PC-9 (cell line): Measurements from ENCODE around the gene OAT. TPM values are rescaled to one million over a fixed set of nuclear protein-coding genes. Genes with fewer than 3 reads are reported as not detected.
"Not testable (repeated sequence)": the region's sequence is repeated elsewhere in the genome, so short reads cannot be mapped to it uniquely, and the experiment has no call there.

ENCODE experiments used
- BruUV-seq: library from RNA; stranded (reverse); fragments of 400-500 nt; replicated peaks from 2 replicates; lab custom pipeline; 2021; lab: Mats Ljungman, UMichigan
- CTCF ChIA-PET: fragments of 300-600 bp; sonication (Branson Sonifier 250); formaldehyde crosslinking; loops from one replicate; lab custom pipeline; 2022; ENCODE audit warnings: antibody characterized with exemption; lab: Charles Lee
- POLR2A ChIA-PET: fragments of 300-600 bp; sonication (Branson Sonifier 250); formaldehyde crosslinking; loops from one replicate; lab custom pipeline; 2022; ENCODE audit warnings: antibody characterized with exemption; ENCODE audit not compliant: unreplicated experiment; lab: Charles Lee
- DNase-seq, 2 experiments: peaks; one replicate each; pipeline versions ENCODE4 v3.0.0 to v3.0.0-alpha.2; 2015 to 2022; ENCODE audit warnings: mixed read lengths in 1 of 2
- H2AFZ ChIP-seq: fragments of 200-600 bp; sonication (generic); 2 replicates; pipeline ENCODE4 v1.8.1; 2017; ENCODE audit warnings: antibody characterized with exemption
- H3F3A ChIP-seq: fragments of 200-600 bp; sonication (generic); 2 replicates; pipeline ENCODE4 v1.8.1; 2017; ENCODE audit warnings: antibody characterized with exemption, mild to moderate bottlenecking, low read depth; ENCODE audit not compliant: insufficient read depth
- H3K27ac ChIP-seq: fragments of 200-600 bp; sonication (generic); 2 replicates; pipeline ENCODE4 v1.6.1; 2016; ENCODE audit warnings: mixed run types
- H3K27me3 ChIP-seq: fragments of 200-600 bp; sonication (generic); 2 replicates; pipeline ENCODE4 v1.6.1; 2016; ENCODE audit warnings: low read depth, mixed run types; ENCODE audit not compliant: insufficient read depth
- H3K36me3 ChIP-seq: fragments of 200-600 bp; sonication (generic); 2 replicates; pipeline ENCODE4 v1.6.1; 2016; ENCODE audit warnings: low read depth, mixed run types
- H3K4me1 ChIP-seq: fragments of 200-600 bp; sonication (generic); replicated peaks from 2 replicates; pipeline ENCODE4 v1.6.1; 2016; ENCODE audit warnings: mixed run types; ENCODE audit not compliant: insufficient read depth
- H3K4me2 ChIP-seq: fragments of 200-600 bp; sonication (generic); 2 replicates; pipeline ENCODE4 v1.6.1; 2017; ENCODE audit warnings: mixed run types
- H3K4me3 ChIP-seq: fragments of 200-600 bp; sonication (generic); 2 replicates; pipeline ENCODE4 v1.6.1; 2016; ENCODE audit warnings: mixed run types
- H3K79me2 ChIP-seq: fragments of 200-600 bp; sonication (generic); 2 replicates; pipeline ENCODE4 v1.6.1; 2017; ENCODE audit warnings: low read depth, mixed run types
- H3K9me2 ChIP-seq: fragments of 200-600 bp; sonication (generic); 2 replicates; pipeline ENCODE4 v1.8.1; 2017; ENCODE audit warnings: mild to moderate bottlenecking; ENCODE audit not compliant: insufficient read depth
- H3K9me3 ChIP-seq: fragments of 200-600 bp; sonication (generic); 2 replicates; pipeline ENCODE4 v1.8.1; 2016; ENCODE audit warnings: low read depth; ENCODE audit not compliant: insufficient read depth
- H4K20me1 ChIP-seq: fragments of 200-600 bp; sonication (generic); 2 replicates; pipeline ENCODE4 v1.8.1; 2017; ENCODE audit not compliant: insufficient read depth
- EZH2 ChIP-seq: fragments of 200-600 bp; sonication (generic); IDR thresholded peaks from 2 replicates; pipeline ENCODE4 v1.8.0; 2017; ENCODE audit warnings: antibody characterized with exemption, low read depth
- intact Hi-C: fragments of 100-400 bp; cut with micrococcal nuclease; formaldehyde crosslinking; loops from one replicate; pipeline ENCODE4 v1.10.0; 2022; ENCODE audit not compliant: unreplicated experiment
- total RNA-seq: library from RNA; stranded (reverse); gene quantifications from 2 replicates; pipeline ENCODE4 v1.2.3, GENCODE V29; 2021
- TF ChIP-seq, protein P1 (sequence below): fragments of 200-600 bp; sonication (generic); conservative IDR thresholded peaks from 2 replicates; pipeline ENCODE4 v1.6.1; 2017; ENCODE audit warnings: mixed run types, antibody characterized with exemption, mild to moderate bottlenecking, moderate library complexity

OAT gene
- total RNA-seq, 1 experiment from 2014 or later, result 130 TPM

DNA sequence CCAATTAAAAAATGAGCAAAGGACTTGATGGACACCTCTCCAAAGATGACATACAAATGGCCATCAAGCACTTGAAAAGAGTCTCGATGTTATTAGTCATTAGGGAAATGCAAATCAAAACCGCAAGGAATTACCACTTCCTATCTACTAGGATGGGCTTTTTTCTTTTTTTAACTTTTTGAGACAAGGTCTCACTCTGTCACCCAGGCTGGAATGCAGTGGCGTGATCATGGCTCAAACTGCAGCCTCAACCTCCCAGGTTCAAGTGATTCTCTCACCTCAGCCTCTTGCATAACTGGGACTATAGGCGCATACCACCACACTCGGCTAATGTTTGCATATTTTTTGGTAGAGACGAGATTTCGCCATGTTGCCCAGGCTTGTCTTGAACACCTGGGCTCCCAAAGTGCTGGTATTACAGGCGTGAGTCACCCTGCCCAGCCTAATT, 17.5 kb upstream of the OAT start:
- Histone ChIP-seq H3K4me1 (peaks cover 32% of the 10 kb centered on the region), H3K79me2 (no peaks in the 10 kb centered on the region), H3K4me2 (no peak overlapping the region), H4K20me1 (no peaks in the 10 kb centered on the region), H3K27me3 (no peaks in the 10 kb centered on the region), H3K9me2 (no peaks in the 10 kb centered on the region), H2AFZ (no peak overlapping the region), H3K27ac (peak overlapping the region; percentile 68), H3K9me3 (no peaks in the 10 kb centered on the region), H3K36me3 (no peaks in the 10 kb centered on the region), H3K4me3 (no peak overlapping the region), H3F3A (peaks cover 36% of the 10 kb centered on the region)
- ChIA-PET CTCF (interaction anchor here (0.6 kb wide), 1 partner anchor 482 kb away, joined by 6 read pairs; no protein-coding TSS in a partner anchor), POLR2A (no interaction called here)
- intact Hi-C loops, result no loop called here
- no TSS peak for BruUV-seq
- DNase-seq, result peak; percentile 41 to 84
- TF ChIP-seq, protein P1, sequence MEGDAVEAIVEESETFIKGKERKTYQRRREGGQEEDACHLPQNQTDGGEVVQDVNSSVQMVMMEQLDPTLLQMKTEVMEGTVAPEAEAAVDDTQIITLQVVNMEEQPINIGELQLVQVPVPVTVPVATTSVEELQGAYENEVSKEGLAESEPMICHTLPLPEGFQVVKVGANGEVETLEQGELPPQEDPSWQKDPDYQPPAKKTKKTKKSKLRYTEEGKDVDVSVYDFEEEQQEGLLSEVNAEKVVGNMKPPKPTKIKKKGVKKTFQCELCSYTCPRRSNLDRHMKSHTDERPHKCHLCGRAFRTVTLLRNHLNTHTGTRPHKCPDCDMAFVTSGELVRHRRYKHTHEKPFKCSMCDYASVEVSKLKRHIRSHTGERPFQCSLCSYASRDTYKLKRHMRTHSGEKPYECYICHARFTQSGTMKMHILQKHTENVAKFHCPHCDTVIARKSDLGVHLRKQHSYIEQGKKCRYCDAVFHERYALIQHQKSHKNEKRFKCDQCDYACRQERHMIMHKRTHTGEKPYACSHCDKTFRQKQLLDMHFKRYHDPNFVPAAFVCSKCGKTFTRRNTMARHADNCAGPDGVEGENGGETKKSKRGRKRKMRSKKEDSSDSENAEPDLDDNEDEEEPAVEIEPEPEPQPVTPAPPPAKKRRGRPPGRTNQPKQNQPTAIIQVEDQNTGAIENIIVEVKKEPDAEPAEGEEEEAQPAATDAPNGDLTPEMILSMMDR, result no peak
- no peak for TF ChIP-seq EZH2

DNA sequence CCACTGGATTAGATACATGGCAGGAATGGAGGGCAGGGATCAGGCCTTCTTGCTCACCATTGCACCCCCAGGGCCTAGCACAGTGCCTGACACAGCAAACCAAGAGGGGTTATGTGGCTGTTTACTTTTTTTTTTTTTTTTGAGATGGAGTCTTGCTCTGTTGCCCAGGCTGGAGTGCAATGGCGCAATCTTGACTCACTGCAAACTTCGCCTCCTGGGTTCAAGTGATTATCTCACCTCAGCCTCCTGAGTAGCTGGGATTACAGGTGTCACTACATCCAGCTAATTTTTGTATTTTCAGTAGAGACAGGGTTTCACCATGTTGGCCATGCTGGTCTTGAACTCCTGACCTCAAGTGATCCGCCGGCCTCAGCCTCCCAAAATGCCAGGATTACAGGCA, 17.0 kb upstream of the OAT start:
- H4K20me1 ChIP-seq, POLR2A ChIA-PET, H3K9me3 ChIP-seq, H3K4me2 ChIP-seq, H3K36me3 ChIP-seq, H3K4me3 ChIP-seq, BruUV-seq, H3K79me2 ChIP-seq, H3K27me3 ChIP-seq, H3K9me2 ChIP-seq, intact Hi-C loops, DNase-seq, CTCF ChIA-PET, H2AFZ ChIP-seq: not testable (repeated sequence)
- H3K27ac ChIP-seq, result peak overlapping the region; percentile 68
- peaks cover 31% of the 10 kb centered on the region for H3F3A ChIP-seq
- H3K4me1 ChIP-seq, result peaks cover 27% of the 10 kb centered on the region

DNA sequence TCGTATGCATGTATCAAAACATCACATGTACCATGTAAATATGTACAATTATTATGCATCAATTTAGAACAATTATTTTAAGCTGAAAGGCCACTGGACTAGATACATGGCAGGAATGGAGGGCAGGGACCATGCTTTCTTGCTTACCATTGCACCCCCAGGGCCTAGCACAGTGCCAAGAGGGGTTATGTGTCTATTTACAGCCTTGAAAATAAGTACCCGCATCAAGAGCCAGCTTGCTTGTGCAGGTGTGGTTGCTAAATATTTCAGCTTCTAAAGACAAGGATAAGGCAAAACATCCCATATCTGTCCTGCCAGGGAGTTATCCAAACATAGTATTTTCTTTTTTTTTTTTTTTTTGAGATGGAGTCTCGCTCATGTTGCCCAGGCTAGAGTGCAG, 14.7 kb upstream of the OAT start:
- Histone ChIP-seq H4K20me1 (no peaks in the 10 kb centered on the region), H3K27me3 (no peaks in the 10 kb centered on the region), H3K9me2 (no peaks in the 10 kb centered on the region), H3K27ac (no peak overlapping the region), H3K36me3 (no peaks in the 10 kb centered on the region), H2AFZ (no peak overlapping the region), H3K79me2 (no peaks in the 10 kb centered on the region), H3F3A (peaks cover 21% of the 10 kb centered on the region), H3K4me1 (peaks cover 16% of the 10 kb centered on the region), H3K4me2 (no peak overlapping the region), H3K9me3 (no peaks in the 10 kb centered on the region), H3K4me3 (no peak overlapping the region)
- POLR2A ChIA-PET, result no interaction called here
- DNase-seq, result no peak
- TF ChIP-seq, protein P1, result no peak
- TF ChIP-seq EZH2, result no peak
- intact Hi-C loops, result no loop called here
- BruUV-seq, result no TSS peak
- CTCF ChIA-PET, result no interaction called here

DNA sequence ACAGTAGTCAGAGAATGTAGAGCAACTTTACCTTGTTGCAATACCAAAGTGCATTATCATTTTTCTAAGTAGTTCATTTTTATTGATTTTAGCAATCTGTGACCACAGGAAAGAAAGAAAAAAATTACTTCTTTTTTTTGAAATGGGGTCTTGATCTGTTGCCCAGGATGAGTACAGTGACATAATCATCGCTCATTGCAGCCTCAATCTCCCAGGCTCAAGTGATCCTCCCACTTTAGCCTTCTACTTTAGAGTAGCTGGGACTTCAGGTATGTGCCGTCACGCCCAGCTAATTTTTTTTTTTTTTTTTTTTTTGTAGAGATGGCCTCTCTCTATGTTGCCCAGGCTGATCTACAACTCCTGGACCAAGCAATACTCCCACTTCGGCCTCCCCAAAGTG, 11.4 kb upstream of the OAT start:
- Histone ChIP-seq H3K9me3 (no peaks in the 10 kb centered on the region), H3K79me2 (no peaks in the 10 kb centered on the region), H3K27me3 (no peaks in the 10 kb centered on the region), H3K9me2 (no peaks in the 10 kb centered on the region), H4K20me1 (no peaks in the 10 kb centered on the region), H3K36me3 (no peaks in the 10 kb centered on the region), H3K27ac (no peak overlapping the region), H2AFZ (no peak overlapping the region), H3K4me2 (no peak overlapping the region), H3K4me3 (no peak overlapping the region), H3F3A (peaks cover 11% of the 10 kb centered on the region), H3K4me1 (peaks cover 13% of the 10 kb centered on the region)
- no TSS peak for BruUV-seq
- intact Hi-C loops, result no loop called here
- ChIA-PET POLR2A (no interaction called here), CTCF (no interaction called here)
- DNase-seq, result no peak
- no peak for TF ChIP-seq EZH2
- TF ChIP-seq, protein P1, result no peak
